Right renal cortex interstitium (tissue), 3 donors: ENCODE measurements around the gene TPM3. TPM values are rescaled to one million over a fixed set of nuclear protein-coding genes. Genes with fewer than 3 reads are reported as not detected.
A peak's percentile ranks its signal among the peaks of the same experiment; 100 is the strongest.
"Not testable (repeated sequence)": the region's sequence is repeated elsewhere in the genome, so short reads cannot be mapped to it uniquely, and the experiment has no call there.

Experiments
- DNase-seq, 3 donors: peaks; one replicate each; pipeline ENCODE4 v3.0.0-alpha.2; 2013; ENCODE audit warnings: low read depth in 3 of 3, low spot score in 2 of 3
- polyA plus RNA-seq, 3 donors: library from polyadenylated mRNA; unstranded; fragments of 120-200 nt; gene quantifications; one replicate each; pipeline ENCODE4 v1.2.1, GENCODE V29; 2013; ENCODE audit not compliant: insufficient read length in 3 of 3

The TPM3 gene
- polyA plus RNA-seq, 3 donors = 270 to 291 (median 275) TPM

GRCh38 chr1:154171223-154171583, 20.7 kb downstream of the TPM3 start:
- DNase-seq = no peak

- no peak for DNase-seq
These were observed 21.2 kb downstream of the TPM3 start for GRCh38 chr1:154170547-154171222.

GRCh38 chr1:154167461-154167860, 24.4 kb downstream of the TPM3 start:
- no peak for DNase-seq

GRCh38 chr1:154166207-154166606, 25.7 kb downstream of the TPM3 start:
- no peak for DNase-seq

GRCh38 chr1:154159554-154159953, 32.3 kb downstream of the TPM3 start:
- DNase-seq = no peak

- DNase-seq = no peak
These were observed 33.4 kb downstream of the TPM3 start for GRCh38 chr1:154158307-154159125.

DNA sequence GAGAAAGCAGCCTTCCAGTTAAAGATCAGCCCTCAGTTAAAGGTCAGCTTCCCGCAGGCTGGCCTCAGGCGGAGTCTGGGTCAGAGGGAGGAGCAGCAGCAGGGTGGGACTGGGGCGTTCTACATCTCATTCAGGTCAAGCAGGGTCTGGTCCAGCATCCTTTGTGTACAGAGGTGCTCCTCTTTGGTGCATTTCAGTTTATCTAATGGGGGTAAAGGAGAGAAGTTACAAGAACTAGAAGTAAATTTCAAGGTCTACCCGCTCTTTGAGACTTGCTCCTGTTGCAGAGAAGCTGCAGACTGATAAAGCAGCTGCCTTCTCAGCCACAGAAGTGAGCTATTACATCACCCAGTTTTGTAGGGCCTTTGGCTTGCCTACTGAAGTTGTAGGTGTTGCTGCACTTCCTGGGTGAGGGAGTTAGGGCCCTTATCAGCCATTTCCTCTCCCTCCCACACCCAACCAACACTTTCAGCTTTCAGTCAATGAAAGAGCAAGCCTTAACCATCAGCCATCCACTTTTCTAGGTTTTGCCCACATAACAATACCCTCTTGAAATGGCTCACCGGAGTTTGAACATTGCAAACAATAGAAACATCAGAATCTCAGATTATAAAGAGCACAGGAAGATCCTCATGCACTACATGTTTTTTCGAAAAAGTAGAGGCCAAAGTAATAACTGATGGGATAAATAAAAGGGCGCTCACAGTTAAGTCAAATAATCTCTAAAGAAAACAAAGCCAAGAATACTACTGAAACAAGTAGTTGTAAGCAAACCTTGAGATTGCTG, 34.2 kb downstream of the TPM3 start:
- no peak for DNase-seq

GRCh38 chr1:154155251-154155650, 36.6 kb downstream of the TPM3 start:
- DNase-seq = peak in 2 of 3 donors; percentile 16 to 31

DNA sequence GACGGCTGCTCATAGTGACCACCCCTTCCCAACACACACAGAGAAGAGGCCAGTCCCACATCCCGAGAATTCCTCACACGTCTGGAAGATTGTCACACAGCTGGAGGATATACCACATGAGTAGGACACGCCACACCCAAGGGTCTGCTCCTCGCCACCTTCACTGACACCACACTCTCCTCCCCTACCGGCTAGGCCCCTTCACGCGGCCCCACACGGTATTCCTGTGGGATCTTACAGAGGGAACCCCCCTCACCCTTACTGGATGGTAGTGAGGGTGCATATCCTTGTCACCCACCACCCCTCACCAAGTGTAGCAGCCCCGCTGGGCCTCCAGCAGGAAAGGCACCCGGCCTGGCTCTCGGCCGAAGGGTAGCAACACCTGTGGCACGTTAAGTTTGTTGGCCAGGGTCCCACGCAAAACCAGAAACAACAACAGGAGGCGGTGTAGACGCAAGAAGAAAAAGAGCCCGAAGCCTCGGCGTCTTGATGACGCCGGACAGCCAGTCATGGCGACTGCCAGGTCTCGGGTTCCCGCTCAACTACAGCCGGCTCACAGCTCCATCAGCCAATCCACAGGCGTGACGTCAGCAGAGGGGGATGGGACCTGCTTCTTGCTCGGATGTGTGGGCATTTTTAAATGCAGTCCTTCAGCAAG, 37.2 kb downstream of the TPM3 start, which contains the start of gene NUP210L:
Gene NUP210L (minus strand): TSS at position 540 of the 658 bp plus-strand sequence.
- DNase-seq = peak in 1 of 3 donors; percentile 10

- DNase-seq = no peak
These were observed 37.8 kb downstream of the TPM3 start for GRCh38 chr1:154154053-154154452.

DNA sequence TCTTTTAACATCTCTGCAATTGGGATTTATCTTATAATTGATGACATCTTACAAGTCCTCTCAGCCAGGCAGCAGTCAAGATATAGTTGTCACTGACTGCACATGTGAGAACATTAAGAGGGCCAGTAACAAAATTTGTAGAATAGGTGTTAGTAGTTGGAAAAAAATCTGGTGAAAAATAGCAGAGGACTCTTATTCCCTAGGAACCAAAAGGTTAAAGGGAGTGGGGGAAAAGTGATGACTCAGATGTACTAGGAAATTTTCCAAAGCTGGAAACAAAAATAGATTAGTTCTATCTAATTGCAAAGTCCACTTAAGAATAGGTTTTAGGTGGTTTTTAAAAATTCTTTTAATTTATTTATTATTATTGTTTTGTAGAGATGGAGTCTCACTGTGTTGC, 40.6 kb downstream of the TPM3 start:
- DNase-seq = no peak

DNA sequence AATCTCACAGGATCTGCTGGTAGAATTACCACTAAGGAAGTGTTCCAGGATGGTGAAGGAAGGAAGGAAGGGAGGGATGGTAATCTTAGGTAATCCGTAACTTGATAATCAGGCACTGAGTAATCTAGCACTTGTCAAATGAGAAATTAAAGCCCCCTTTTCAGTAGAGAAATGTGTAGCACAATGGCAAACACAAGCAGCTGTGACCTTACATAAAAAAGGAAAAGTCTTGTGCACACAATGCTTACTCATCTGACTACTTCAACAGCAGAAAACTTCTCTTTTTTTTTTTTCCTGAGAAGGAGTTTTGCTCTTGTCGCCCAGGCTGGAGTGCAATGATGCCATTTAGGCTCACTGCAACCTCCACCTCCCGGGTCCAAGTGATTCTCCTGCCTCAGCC, 43.1 kb downstream of the TPM3 start:
- DNase-seq = no peak

GRCh38 chr1:154147505-154147904, 44.4 kb downstream of the TPM3 start:
- DNase-seq = not testable (repeated sequence)

- no peak for DNase-seq
These were observed 45.9 kb downstream of the TPM3 start for GRCh38 chr1:154145986-154146385.

DNA sequence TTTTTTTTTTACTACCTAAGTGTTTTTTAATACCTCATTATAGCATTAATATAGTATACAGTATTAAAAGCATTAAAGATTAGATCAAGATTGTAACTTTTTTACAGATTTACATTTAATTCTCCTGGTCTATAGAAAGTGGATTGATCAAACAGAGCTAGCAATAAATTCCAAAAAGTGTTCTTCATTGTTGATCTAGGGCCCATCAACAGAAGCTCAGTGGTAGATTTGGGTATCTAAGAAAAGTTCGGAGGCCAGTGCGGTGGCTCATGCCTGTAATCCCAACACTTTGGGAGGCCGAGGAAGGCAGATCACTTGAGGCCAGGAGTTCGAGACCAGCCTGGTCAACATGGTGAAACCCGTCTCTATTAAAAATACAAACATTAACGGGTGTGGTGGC, 49.5 kb downstream of the TPM3 start:
- DNase-seq = no peak

DNA sequence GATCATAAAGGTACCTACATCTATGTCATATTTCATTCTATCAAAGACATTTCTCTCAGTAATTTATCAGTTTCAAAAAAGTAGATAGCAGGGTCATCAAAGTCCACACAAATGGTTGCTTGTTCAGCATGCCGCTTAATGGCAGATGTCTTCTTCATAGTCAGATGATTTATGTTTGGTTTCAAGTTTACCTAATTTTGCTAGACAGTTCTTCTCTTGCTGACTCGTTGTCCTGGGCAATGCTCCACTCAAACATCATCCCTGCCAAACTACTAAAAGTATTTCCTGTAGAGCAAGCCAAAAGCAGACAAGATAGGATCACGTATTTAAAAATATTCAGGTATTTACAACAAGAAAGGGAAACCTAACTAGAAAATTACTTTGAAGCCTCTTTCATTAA, 50.7 kb downstream of the TPM3 start:
- DNase-seq = no peak

GRCh38 chr1:154137888-154138287, 54.0 kb downstream of the TPM3 start:
- no peak for DNase-seq

- DNase-seq = no peak
These were observed 58.6 kb downstream of the TPM3 start for GRCh38 chr1:154133256-154133655.

- no peak for DNase-seq
These were observed 62.4 kb downstream of the TPM3 start for GRCh38 chr1:154129391-154129970.

DNA sequence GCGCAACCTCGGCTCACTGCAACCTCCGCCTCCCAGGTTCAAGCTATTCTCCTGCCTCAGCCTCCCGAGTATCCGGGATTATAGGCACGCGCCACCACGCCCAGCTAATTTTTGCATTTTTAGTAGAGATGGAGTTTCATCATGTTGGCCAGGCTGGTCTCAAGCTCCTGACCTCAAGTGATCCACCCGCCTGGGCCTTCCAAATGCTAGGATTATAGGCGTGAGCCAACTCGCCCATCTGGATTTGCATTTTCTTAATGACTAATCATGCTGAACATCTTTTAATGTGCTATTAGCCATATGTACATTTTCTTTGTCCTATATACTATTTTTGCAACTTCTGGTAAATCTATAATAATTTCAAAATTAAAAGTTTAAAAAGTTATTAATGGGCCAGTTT, 68.7 kb downstream of the TPM3 start:
- not testable (repeated sequence) for DNase-seq
